Spleen (tissue), 7 donors: ENCODE results near the gene CNDP1.

ENCODE experiments used
- POLR2A ChIP-seq, 3 donors: fragments of 450-650 bp; IDR thresholded peaks; one replicate each; pipeline ENCODE4 v1.5.1; 2017; ENCODE audit warnings: antibody characterized with exemption in 3 of 3, mild to moderate bottlenecking in 1 of 3
- POLR2AphosphoS5 ChIP-seq, 3 donors: sonication (generic); formaldehyde crosslinking; IDR thresholded peaks; one replicate each; pipeline ENCODE4 v1.5.1; 2017; ENCODE audit warnings: antibody characterized with exemption in 3 of 3
- TF ChIP-seq, protein P1 (sequence below), 11 experiments: fragments of 200-600 bp in 7 of 11; fragments of 450-650 bp in 4 of 11; sonication (generic) in 4 of 11; IDR thresholded peaks in 8 of 11; conservative IDR thresholded peaks in 3 of 11; 1 replicate in 7 of 11; 2 replicates in 4 of 11; pipeline versions ENCODE4 v1.4.0 to v1.8.0; 2016 to 2021; ENCODE audit warnings: antibody characterized with exemption in 11 of 11, inconsistent platforms in 4 of 11, mild to moderate bottlenecking in 1 of 11
- donor health status: DM: no; HTN: no; CAD: no; lungs with moderate emphysema.
- donor health status: DM: no; HTN: no; CAD: no.
- donor health status: DM: no; HTN: no; CAD: no.

DNA sequence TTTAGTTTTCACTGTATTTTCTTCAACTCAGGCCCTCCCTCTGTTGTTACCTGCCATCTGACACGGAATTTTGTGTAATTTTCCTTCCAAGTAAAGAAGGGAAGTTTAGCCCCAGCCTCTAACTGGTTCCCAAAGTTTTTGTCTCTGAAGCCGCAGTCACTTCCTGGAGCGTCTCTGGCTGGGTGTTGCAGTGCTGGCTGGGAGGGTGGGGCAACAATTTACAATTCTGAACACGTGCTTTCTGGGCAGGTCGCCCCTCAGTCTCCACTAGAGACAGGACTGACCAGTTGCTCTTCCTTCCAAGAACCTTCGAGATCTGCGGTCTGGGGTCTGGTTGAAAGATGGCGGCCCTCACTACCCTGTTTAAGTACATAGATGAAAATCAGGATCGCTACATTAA is 34.7 kb upstream of the CNDP1 start:
- TF ChIP-seq, protein P1, sequence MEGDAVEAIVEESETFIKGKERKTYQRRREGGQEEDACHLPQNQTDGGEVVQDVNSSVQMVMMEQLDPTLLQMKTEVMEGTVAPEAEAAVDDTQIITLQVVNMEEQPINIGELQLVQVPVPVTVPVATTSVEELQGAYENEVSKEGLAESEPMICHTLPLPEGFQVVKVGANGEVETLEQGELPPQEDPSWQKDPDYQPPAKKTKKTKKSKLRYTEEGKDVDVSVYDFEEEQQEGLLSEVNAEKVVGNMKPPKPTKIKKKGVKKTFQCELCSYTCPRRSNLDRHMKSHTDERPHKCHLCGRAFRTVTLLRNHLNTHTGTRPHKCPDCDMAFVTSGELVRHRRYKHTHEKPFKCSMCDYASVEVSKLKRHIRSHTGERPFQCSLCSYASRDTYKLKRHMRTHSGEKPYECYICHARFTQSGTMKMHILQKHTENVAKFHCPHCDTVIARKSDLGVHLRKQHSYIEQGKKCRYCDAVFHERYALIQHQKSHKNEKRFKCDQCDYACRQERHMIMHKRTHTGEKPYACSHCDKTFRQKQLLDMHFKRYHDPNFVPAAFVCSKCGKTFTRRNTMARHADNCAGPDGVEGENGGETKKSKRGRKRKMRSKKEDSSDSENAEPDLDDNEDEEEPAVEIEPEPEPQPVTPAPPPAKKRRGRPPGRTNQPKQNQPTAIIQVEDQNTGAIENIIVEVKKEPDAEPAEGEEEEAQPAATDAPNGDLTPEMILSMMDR (IDR thresholded peaks at IDR 0.05 in 8 of 11, conservative IDR thresholded peaks at IDR 0.05 in 3 of 11) = no peak
- TF ChIP-seq POLR2A (IDR thresholded peaks at IDR 0.05) (no peak), POLR2AphosphoS5 (IDR thresholded peaks at IDR 0.05) (peak in 2 of 3 donors; percentile 46 to 64)
